ENCODE data around the gene CDH13.

CDH13 gene

GRCh38 chr16:82652826-82653225, 26.1 kb downstream of the CDH13 start:
- no peak for DNase-seq (ENCODE audit: low read depth)

- DNase-seq (ENCODE audit: low read depth) = peak; percentile 85
These were observed 27.1 kb downstream of the CDH13 start for GRCh38 chr16:82653550-82654511.

- peak; percentile 84 for DNase-seq (ENCODE audit: low read depth)
These were observed 28.4 kb downstream of the CDH13 start for GRCh38 chr16:82655072-82655714.

- DNase-seq (ENCODE audit: low read depth) = no peak
These were observed 29.1 kb downstream of the CDH13 start for GRCh38 chr16:82655720-82656490.

GRCh38 chr16:82657239-82657638, 30.5 kb downstream of the CDH13 start:
- DNase-seq (ENCODE audit: low read depth) = peak; percentile 24

- no peak for DNase-seq (ENCODE audit: low read depth)
These were observed 31.0 kb downstream of the CDH13 start for GRCh38 chr16:82657786-82658185.

GRCh38 chr16:82658796-82659195, 32.0 kb downstream of the CDH13 start:
- DNase-seq (ENCODE audit: low read depth) = no peak

- no peak for DNase-seq (ENCODE audit: low read depth)
These were observed 33.4 kb downstream of the CDH13 start for GRCh38 chr16:82660075-82660645.

- DNase-seq (ENCODE audit: low read depth) = no peak
These were observed 34.2 kb downstream of the CDH13 start for GRCh38 chr16:82660966-82661365.

GRCh38 chr16:82664181-82664580, 37.4 kb downstream of the CDH13 start:
- no peak for DNase-seq (ENCODE audit: low read depth)

- DNase-seq (ENCODE audit: low read depth) = no peak
These were observed 38.3 kb downstream of the CDH13 start for GRCh38 chr16:82665025-82665424.

- no peak for DNase-seq (ENCODE audit: low read depth)
These were observed 40.7 kb downstream of the CDH13 start for GRCh38 chr16:82667437-82667836.

GRCh38 chr16:82668094-82668493, 41.3 kb downstream of the CDH13 start:
- no peak for DNase-seq (ENCODE audit: low read depth)

- no peak for DNase-seq (ENCODE audit: low read depth)
These were observed 45.0 kb downstream of the CDH13 start for GRCh38 chr16:82671741-82672140.

GRCh38 chr16:82672676-82673075, 45.9 kb downstream of the CDH13 start:
- DNase-seq (ENCODE audit: low read depth) = no peak

GRCh38 chr16:82675300-82675699, 48.5 kb downstream of the CDH13 start:
- DNase-seq (ENCODE audit: low read depth) = no peak

GRCh38 chr16:82681592-82681991, 54.8 kb downstream of the CDH13 start:
- no peak for DNase-seq (ENCODE audit: low read depth)

- DNase-seq (ENCODE audit: low read depth) = no peak
These were observed 56.0 kb downstream of the CDH13 start for GRCh38 chr16:82682767-82683166.

- DNase-seq (ENCODE audit: low read depth) = no peak
These were observed 57.5 kb downstream of the CDH13 start for GRCh38 chr16:82684256-82684655.

- no peak for DNase-seq (ENCODE audit: low read depth)
These were observed 58.8 kb downstream of the CDH13 start for GRCh38 chr16:82685526-82685925.

- no peak for DNase-seq (ENCODE audit: low read depth)
These were observed 67.6 kb downstream of the CDH13 start for GRCh38 chr16:82694239-82694874.

GRCh38 chr16:82695806-82696205, 69.0 kb downstream of the CDH13 start:
- DNase-seq (ENCODE audit: low read depth) = no peak

Data from GM04504 (cell line).